ENCODE data around the gene KRTAP10-3.

Gene KRTAP10-3

DNA sequence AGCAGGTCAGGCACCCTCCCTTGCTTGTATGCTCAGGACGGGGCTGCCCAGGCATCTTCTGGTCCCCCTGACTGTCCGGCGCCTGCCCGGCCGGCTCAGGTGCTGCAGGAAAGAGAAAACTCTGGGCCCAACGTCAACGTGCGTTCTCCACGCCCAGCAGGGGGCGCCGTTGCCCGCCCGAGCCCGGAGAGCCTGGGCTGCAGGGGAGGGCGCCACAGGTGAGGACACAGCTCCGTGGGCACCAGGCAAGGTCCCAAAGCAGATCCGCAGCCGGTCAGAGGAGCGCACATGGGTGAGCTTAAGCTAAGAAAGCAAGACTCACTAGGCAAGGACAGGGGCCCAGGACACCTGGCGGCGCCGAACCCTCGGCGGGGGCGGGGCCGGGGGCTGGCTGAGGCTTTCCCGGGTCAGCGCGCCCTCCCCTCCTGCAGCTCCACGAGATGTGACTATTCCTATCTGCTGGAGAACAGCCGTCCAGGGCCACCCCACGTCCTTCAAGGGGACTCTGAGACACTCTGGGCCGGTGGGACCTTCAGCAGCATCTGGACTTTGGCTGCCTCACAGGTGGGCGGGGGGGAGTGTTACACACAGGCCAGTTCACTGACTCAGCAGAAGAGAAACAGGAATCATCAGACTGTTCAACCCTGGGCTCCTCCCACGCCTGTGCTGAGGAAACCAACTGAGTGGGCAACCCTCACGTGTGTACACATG lies 47.9 kb downstream of the KRTAP10-3 start:
- no peak overlapping the region for H3K27ac ChIP-seq (ENCODE audit: low read depth, low read length)
- no peaks in the 10 kb centered on the region for H3K36me3 ChIP-seq (ENCODE audit: control insufficient read depth, insufficient read depth, low read length)
- H3K9ac ChIP-seq (ENCODE audit: low read depth, low read length): no peak overlapping the region
- H3K4me1 ChIP-seq (ENCODE audit: control insufficient read depth, insufficient read depth, low read length): no peaks in the 10 kb centered on the region
- no peaks in the 10 kb centered on the region for H3K27me3 ChIP-seq (ENCODE audit: control insufficient read depth, insufficient read depth, low read length)
- no peaks in the 10 kb centered on the region for H3K9me3 ChIP-seq (ENCODE audit: control insufficient read depth, insufficient read depth, low read length)
- peak overlapping the region; percentile 61 for H3K4me3 ChIP-seq (ENCODE audit: low read depth, low read length)

DNA sequence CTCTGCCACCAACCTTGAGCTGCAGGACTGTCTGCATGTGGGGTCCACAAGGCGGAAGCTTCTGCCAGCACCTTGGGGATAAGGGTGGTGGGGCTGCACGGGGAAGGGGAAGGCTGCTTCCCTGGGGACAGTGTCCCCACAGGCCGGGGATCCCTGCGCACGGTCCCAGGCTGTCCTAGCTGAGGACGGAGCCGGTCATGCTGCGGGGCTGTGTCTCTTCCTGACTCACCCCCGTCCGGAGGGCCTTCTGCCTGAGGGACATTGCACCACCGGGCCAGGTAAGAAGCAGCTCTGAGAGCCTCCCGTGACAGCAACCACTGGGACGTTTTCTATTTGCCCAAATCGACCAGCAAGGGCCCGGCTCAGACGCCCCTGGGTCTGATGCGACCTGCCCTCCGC lies 48.5 kb downstream of the KRTAP10-3 start:
- no peak overlapping the region for H3K9ac ChIP-seq (ENCODE audit: low read depth, low read length)
- no peaks in the 10 kb centered on the region for H3K36me3 ChIP-seq (ENCODE audit: control insufficient read depth, insufficient read depth, low read length)
- no peaks in the 10 kb centered on the region for H3K4me1 ChIP-seq (ENCODE audit: control insufficient read depth, insufficient read depth, low read length)
- no peaks in the 10 kb centered on the region for H3K9me3 ChIP-seq (ENCODE audit: control insufficient read depth, insufficient read depth, low read length)
- no peak overlapping the region for H3K27ac ChIP-seq (ENCODE audit: low read depth, low read length)
- no peaks in the 10 kb centered on the region for H3K27me3 ChIP-seq (ENCODE audit: control insufficient read depth, insufficient read depth, low read length)
- H3K4me3 ChIP-seq (ENCODE audit: low read depth, low read length): no peak overlapping the region

DNA sequence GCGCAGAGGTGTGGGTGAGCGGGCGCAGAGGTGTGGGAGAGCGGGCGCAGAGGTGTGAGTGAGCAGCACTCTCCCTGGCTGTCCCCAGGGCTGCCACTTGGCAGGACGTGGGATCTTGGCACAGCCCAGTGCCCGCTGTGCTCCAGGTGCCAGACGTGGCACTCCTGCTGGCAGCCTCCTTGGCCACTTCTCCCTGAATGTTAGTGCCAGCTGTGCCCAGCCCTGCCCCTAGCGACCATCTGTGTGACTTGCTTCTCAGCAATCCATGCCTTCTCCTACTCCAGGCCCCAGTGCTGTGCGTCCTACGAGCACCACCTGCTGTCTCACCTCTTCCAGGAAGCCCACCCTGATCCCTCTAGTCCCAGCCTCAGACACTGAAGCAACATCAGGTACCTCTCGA lies 49.1 kb downstream of the KRTAP10-3 start:
- H3K27me3 ChIP-seq (ENCODE audit: control insufficient read depth, insufficient read depth, low read length): no peaks in the 10 kb centered on the region
- no peaks in the 10 kb centered on the region for H3K36me3 ChIP-seq (ENCODE audit: control insufficient read depth, insufficient read depth, low read length)
- H3K9ac ChIP-seq (ENCODE audit: low read depth, low read length): no peak overlapping the region
- no peak overlapping the region for H3K4me3 ChIP-seq (ENCODE audit: low read depth, low read length)
- H3K27ac ChIP-seq (ENCODE audit: low read depth, low read length): no peak overlapping the region
- H3K4me1 ChIP-seq (ENCODE audit: control insufficient read depth, insufficient read depth, low read length): no peaks in the 10 kb centered on the region
- H3K9me3 ChIP-seq (ENCODE audit: control insufficient read depth, insufficient read depth, low read length): no peaks in the 10 kb centered on the region

DNA sequence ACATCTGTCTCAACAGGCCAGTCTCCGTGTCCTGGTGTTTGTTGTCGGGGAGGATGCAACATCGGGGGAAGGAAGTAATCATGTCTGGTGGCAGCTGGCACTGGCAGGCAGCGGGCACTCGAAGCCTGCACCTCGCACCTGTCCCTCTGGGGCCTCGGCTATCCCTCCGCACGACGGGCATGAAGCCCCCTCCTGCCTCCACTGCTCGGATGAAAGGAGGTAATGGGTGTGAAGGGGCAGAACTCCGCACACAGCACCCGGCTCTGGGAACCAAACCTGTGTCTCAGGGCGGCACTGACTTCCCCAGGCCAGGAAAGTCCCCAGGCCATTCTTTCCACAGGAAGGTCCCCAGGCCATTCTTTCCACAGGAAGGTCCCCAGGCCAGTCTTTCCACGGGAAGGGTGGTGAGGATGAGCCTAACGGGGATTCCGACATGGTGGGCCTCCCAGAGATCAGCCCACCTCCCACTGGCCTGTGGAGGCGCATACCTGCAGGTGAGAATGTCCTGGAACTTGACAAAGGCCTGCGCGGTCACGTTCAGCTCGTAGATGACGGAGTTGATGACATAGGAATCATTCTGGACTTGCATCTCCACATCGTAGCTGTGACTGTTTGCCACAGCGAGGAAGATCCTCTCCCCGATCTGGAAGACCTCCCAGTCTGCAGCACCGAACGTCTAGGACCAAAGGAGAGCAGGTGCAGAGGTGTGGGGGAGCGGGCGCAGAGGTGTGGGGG lies 49.7 kb downstream of the KRTAP10-3 start:
- no peak overlapping the region for H3K9ac ChIP-seq (ENCODE audit: low read depth, low read length)
- no peaks in the 10 kb centered on the region for H3K4me1 ChIP-seq (ENCODE audit: control insufficient read depth, insufficient read depth, low read length)

DNA sequence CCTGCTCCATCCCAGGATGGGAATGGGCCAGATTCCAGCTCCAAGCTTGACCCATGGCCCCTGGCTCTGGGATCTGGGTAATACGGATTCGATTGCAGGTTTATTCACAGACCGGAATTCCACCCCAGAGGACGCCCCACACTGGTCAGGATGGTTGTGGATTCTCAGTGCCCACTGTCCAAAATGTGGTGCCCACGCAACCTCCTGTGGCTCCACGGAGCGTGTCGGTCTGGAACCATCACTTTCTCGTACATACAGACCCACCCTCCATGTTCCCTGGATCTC lies 50.2 kb downstream of the KRTAP10-3 start:
- no peaks in the 10 kb centered on the region for H3K9me3 ChIP-seq (ENCODE audit: control insufficient read depth, insufficient read depth, low read length)
- H3K27ac ChIP-seq (ENCODE audit: low read depth, low read length): no peak overlapping the region
- no peak overlapping the region for H3K9ac ChIP-seq (ENCODE audit: low read depth, low read length)
- no peaks in the 10 kb centered on the region for H3K27me3 ChIP-seq (ENCODE audit: control insufficient read depth, insufficient read depth, low read length)
- H3K4me3 ChIP-seq (ENCODE audit: low read depth, low read length): no peak overlapping the region
- H3K4me1 ChIP-seq (ENCODE audit: control insufficient read depth, insufficient read depth, low read length): no peaks in the 10 kb centered on the region
- no peaks in the 10 kb centered on the region for H3K36me3 ChIP-seq (ENCODE audit: control insufficient read depth, insufficient read depth, low read length)

More for the DNA sequence above, 49.7 kb downstream of the KRTAP10-3 start:
- Histone ChIP-seq H3K27ac (ENCODE audit: low read depth, low read length) (no peak overlapping the region), H3K4me3 (ENCODE audit: low read depth, low read length) (no peak overlapping the region), H3K27me3 (ENCODE audit: control insufficient read depth, insufficient read depth, low read length) (no peaks in the 10 kb centered on the region), H3K9me3 (ENCODE audit: control insufficient read depth, insufficient read depth, low read length) (no peaks in the 10 kb centered on the region), H3K36me3 (ENCODE audit: control insufficient read depth, insufficient read depth, low read length) (no peaks in the 10 kb centered on the region)
